ENCODE measurements around the gene DECR2.
"Not testable (repeated sequence)": the region's sequence is repeated elsewhere in the genome, so short reads cannot be mapped to it uniquely, and the experiment has no call there.

The DECR2 gene, protein sequence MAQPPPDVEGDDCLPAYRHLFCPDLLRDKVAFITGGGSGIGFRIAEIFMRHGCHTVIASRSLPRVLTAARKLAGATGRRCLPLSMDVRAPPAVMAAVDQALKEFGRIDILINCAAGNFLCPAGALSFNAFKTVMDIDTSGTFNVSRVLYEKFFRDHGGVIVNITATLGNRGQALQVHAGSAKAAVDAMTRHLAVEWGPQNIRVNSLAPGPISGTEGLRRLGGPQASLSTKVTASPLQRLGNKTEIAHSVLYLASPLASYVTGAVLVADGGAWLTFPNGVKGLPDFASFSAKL

DNA sequence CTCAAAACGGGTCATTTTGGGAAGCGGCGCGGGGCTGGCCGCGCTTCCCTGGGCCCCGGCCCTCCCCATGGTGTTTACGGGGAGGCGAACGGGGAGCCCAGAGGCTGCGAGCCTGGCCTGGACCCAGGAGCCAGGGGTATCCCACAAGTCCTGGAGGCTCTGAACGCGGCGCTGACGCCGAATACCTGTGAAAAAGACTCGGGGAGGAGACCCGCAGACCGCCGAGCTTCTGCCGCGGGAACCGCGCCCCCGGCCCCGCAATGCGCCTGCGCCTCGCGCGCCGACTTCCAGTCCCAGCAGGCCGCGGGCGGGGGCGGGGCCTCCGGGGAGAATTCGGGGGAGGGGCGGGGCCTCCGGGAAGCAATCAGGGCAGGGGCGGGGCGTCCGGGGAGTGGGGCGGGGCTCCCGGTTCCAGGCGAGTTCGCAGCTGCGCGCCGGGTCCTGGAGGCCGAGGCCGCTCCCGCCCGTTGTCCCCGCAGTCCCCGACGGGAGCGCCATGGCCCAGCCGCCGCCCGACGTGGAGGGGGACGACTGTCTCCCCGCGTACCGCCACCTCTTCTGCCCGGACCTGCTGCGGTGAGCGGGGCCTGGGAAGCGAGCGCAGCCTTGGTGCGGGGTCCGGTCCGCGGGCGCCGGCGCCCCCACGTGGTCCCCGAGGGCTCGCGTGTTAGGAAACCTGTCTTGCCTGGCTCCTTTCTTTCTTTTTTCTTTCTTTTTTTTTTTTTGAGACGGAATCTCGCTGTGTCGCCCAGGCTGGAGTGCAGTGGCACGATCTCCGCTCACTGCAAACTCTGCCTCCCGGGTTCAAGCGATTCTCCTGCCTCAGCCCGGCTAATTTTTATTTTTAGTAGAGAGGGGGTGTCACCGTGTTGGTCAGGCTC, at the start of gene DECR2:
Gene DECR2 (plus strand): TSS at position 418 of the 881 bp plus-strand sequence. CDS start 79 bp downstream, at position 497.
- peak; percentile 91 for DNase-seq

DNA sequence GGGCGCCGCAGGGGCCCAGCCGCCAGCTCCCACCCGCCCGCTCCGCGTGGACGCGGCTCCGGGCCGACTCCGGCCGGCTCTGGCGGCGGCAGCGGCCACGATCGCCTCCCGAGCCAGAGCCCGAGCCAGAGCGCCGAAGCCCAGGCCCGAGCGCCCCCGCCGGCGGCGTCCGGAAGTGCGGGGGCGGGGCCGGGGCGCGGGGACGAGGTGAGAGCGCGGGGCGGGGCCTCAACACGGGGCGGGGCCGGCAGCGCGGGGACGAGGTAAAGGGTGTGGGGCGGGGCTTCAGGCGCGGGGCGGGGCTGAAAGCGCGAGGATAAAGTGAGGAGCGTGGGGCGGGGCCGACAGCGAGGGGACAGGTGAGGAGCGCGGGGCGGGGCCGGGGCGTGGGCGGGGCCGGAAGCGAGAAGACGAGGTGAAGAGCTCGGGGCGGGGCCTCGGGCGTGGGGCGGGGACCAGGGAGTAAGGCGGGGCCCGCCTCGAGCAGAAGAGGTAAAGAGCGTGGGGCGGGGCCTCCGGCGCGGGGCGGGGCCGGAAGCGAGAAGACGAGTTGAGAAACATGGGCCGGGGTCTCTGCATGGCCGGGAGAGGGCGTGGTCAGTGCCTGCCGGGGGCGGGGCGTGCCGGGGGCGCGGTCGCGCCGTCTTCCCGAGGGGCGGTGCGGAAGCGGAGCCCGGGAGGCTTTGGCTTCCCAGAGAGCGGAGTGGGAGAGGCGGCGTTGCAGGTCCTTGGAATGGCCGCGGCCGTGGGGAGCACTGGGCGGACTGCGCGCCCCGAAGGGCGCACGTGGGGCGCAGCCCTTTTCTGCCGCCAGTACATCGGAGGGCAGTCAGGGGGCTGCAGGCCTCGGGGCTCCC, 48.9 kb upstream of the DECR2 start, which contains the start of gene AXIN1:
Gene AXIN1 (minus strand): TSS at position 177 of the 857 bp plus-strand sequence. CDS start 5,698 bp downstream, outside the sequence.
- peak; percentile 98 for DNase-seq

DNA sequence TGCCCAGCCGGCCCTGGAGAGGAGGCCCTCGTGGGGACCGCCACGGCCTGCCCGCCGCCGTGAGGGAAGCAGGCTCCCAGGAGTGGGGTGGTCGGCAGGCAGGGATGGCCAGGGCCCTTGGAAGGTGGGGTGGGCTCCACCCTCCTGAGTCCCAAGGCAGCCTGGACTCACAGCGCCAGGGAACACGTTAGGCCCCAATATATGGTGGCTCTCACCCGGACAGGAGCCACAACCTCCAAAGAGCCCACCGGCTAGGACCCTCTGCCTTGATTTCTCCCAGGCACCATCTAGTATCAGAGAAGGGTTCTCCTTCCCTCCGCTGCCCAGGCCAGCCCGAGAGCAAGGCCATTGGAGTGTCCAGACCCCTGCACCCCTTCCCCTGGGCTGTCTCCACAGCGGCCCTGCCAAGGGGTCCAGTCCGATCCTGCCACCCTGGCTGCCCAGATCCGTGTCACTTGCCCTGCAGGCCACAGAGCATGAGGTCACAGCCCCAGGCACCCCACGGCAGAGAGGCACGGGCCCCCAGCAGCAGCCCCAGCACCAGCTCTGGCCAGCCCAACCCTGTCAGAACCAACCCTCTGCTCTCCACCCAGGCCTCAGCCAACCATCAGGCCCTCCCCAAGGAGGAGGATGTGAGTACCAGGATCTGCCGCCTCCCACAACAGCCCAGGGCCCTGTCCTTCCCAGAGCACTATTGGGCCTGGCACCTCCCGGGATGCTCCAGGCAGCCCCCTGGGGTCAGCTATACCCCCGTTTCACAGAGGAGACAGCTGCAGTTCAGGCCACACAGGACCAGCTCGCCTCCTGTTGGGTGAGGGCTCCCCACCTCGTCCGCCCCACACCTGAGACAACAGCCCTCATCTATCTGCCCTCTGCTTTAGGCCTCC, 48.0 kb upstream of the DECR2 start:
- DNase-seq, result no peak

DNA sequence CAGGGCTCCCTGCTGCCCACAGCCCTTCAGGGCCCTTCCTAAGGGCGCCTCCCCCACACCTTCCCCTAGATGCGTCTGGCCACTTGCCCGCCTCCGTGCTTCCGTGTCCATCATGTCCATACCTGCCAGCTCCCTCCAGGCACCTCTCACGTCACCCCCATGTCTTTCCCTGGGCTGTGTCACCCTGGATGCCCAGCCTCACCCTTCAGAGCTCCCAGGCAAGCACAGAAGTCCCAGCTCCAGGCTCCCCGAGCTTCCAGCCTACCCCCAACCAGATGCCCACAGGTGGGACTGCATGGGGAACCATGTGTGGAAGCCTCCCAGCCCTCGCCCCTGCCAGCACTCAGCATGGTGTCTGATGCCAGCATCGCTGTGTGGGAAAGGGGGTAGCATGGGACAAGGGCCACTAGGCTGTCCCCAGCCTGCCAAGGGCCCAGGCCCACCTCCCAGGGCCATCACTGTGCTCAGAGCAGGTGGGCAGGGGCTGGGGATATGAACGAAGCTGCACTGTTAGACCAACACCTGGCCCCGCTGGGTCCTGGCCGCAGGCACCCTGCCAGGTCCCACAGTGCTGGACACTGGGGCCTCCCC, 47.3 kb upstream of the DECR2 start:
- DNase-seq, result no peak

DNA sequence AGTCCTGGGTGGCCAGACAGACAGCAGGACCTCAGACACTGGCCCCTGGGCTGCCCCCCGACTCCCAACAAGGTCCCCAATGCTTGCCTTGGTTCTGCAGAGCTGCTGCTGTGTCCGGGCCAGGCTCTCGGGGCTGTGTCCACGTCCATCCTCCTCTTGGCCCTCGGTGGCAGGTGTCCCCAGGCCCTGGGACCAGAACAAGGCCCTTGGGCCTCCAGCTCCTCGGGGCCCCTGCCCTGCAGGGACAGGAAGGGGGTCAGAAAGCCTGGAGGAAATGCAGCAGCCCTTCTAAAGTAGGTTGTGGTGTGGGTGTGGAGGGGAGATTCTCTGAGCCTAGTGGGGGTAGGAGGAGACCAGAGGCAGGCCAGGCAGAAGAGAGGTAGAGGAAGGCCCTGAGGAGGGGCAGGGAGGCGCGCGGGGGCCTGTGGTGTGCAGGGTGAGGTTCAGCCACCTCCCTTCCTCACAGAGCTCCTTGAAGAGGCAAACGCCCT, 46.7 kb upstream of the DECR2 start:
- DNase-seq, result peak; percentile 59

DNA sequence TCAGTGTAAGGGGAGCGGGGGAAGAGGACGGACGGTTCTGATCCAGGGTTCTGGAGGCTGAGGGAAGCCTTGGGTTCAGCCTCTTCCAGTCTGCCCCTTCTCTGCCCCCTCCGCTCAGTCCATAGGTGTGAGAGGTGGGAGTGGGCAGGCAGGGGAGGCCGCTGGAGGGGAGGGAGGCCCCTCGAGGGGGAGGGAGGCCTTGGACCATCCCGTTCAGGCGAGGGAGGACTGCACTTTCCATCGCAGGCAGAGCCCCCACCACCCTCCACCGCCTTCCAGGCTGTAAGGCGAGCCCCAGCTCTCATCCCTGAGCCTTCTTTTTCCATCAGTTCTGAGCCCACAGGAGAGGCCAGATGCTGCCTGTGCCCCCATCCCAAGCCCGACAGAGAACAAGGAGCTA, 44.9 kb upstream of the DECR2 start:
- no peak for DNase-seq

DNA sequence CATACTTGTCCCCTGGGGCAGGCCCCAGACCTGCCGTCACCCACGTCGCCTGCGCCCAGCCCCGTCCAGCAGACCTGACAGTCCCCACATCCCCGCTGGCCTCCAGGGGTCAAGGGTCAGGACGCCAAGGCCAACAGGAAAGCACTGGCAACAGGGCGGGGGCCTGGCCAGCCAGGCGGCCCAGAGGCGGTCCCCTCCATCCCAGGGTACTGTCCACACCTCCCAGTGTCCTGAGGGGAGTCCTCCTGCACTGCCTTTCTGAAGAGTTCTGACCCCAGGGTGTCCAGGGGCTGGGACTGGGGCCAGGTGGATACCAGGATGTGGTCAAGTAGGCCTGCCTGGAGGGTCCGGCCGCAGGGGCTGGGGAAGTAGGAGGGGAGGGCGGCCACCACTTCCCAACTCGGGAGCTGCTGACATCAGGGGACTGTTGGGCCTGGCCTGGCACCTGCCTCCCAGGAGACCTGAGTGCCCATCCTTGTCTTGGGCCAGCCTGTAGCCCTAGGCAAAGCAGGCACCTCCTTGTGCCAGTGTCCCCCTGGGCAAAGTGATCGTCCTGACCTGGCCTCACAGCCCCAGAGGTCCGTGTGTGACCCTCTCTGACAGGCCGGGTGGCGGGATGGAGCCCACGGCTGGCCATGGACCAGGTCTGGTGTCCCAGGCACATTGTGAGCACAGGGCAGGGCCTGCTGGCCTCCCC, 42.5 kb upstream of the DECR2 start:
- DNase-seq, result no peak

DNA sequence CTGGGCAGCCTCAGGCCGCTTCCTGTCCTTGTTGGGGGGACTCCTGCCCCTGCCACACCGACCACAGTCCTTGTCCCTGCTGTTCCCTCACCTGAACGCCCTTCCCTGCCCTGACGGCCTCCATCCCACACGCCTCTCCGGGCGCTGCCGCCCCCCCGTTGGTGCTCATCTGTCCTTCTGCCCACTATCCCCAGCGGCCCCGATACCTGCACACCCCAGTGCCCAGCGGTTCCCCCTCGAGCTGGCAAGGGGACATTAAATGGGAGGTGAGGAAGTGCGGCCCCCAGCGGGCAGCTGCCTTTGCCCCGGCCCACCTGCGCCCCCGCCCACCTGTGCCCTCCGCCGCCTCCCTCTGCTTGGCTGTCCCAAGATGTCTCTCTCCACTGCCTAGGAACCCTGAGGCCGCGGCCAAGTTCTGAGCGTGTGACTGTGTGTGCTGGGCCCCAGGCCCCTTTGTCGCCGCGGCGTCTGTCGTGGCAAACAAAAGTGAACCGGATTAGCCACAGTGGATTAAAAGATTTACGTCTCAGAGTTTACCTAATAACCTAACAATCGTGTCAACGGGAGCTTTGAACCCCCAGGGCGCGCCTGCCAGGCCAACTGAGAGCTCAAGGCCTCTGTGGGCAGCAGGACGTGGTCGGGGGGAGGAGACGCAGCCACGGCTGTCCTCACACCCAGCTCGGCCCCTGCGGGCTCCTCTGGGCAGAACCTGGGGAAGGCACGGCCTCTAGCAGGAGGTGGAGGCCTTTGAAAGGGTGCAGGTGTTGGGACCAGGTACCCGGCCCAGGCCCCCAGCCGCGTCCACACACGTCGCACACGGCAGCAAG, 41.6 kb upstream of the DECR2 start:
- DNase-seq, result no peak

DNA sequence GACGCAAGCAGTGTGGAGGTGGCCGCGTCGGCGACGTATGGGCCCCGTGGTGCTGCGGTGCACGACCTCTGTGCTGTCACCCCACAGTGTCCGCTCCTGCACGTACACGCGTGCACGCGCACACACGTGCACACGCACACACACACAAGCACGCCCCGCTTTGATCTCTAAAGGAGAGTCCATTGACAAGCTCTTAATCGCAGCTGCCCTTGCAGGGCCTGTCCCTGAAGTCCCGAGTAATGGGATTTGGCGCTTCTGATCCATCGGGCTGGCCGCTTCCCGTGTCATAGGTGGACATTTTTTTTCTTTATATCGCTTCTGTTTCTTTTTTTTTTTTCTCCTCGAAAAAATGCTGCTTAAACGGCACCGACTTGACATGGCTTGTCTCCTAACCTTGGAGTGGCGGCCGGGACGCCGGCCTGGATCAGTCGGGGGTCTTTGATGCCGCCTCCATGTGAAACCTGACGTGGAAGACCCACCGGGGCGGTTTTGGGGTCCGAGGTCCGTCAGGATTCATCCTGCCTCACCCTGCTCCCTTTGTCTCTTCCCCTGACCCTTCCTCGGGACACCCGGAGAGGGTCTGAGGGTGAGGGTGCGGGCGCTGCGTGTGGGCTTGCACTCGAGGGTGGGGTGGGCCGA, 40.9 kb upstream of the DECR2 start:
- DNase-seq, result no peak

DNA sequence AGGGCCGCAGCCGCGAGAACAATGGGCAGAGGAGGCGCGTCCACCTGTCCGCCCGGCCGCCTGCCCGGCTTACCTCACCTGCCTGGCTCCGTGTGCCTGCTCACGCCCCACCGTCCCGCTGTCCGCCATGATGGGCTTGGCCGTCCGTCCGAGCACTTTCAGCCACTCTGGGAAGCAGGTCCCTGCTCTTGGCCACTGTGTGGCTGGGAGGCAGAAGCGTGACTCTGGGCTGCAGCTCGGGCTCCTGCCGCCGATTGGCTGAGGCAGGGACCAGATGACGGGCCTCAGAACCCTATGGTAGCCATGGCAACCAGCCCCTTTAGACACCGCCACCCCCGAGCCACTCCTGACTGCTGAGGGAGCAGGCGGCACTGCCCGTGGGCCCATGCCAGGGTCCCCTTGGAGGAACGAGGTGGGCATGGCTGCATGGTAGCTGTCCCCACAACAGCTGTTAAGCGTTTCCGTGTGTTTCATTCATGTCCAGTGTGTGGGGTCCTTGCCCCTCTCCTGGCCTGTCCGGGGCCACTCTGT, 40.3 kb upstream of the DECR2 start:
- DNase-seq, result no peak

DNA sequence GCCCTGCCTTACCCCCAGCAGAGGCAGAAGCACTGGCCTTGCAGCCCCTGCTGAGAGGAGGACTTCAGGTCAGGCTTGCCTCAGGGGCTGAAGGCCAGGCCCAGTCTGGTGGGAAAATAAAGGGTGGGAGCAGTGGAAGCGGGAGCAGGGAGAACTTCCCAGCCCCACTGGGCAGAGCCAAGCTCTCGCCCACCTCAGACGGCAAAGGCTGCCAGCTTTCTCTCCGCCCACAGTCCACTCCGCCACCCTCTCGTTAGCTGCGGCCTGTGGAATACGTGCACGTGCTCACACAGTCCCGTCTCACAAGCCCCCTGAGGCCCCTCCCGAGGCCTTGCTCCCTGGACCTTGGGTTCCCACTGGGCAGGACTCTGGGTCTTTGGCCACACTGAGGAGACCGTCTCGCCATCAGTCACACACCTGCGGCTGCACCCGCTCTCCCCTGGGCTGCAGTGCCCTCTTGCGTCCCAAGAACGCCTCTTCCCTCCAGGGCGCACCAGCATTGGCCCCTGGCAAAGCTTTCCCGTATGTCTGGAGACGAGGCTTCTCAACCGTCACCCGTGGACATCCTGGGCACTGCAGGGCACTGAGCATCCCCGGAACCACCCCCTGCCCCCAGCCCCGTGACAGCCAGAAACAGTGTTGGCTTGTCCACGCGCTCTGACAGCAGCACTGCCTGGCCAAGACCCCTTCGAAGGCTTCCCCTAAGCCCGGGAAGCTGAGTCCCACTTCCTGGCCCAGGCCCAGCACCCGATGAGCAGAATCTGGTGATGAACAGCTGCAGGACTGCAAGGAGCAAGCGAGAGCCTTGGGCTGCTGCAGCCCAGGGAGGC, 39.6 kb upstream of the DECR2 start:
- peak; percentile 68 for DNase-seq

DNA sequence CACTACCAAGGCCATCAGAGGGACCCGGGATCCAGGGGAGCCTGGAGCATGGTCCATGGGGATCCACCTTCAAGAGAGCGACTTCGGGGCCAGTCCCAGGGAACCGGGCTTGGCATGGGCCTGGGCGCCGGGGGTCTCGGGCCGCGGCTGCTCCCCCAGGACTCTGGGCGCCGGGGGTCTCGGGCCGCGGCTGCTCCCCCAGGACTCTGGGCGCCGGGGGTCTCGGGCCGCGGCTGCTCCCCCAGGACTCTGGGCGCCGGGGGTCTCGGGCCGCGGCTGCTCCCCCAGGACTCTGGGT, 39.0 kb upstream of the DECR2 start:
- DNase-seq, result not testable (repeated sequence)

DNA sequence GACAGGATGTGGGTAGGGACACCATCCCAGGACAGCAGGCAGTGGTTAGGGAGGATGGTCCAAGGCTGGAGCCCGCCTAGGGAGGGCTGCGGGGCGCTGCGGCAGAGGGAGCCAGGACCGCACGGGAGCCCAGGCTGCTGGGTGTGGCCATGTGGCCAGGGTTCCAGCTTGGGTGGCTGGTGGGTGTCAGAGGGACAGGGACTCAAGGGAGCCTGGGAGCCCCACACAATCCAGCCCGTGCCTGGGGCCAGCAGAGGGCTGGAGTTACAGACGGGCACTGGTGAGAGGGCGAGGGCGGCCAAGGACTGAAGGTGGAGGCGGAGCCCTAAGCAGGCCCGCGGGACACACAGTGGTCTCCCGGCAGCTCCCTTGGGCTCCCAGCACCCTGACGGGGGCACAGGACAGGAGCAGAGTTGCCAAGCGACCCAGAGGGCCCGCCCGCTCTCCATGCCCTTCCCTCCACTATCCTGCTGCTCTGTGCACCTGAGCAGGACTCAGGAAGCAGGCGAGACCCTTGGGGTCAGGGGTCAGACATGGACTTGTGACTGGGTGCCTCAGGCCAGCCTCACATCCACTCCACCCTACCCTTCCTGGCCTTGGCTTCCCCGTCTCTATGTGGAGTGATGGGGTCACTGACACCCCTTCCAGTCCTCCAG, 38.4 kb upstream of the DECR2 start:
- no peak for DNase-seq

DNA sequence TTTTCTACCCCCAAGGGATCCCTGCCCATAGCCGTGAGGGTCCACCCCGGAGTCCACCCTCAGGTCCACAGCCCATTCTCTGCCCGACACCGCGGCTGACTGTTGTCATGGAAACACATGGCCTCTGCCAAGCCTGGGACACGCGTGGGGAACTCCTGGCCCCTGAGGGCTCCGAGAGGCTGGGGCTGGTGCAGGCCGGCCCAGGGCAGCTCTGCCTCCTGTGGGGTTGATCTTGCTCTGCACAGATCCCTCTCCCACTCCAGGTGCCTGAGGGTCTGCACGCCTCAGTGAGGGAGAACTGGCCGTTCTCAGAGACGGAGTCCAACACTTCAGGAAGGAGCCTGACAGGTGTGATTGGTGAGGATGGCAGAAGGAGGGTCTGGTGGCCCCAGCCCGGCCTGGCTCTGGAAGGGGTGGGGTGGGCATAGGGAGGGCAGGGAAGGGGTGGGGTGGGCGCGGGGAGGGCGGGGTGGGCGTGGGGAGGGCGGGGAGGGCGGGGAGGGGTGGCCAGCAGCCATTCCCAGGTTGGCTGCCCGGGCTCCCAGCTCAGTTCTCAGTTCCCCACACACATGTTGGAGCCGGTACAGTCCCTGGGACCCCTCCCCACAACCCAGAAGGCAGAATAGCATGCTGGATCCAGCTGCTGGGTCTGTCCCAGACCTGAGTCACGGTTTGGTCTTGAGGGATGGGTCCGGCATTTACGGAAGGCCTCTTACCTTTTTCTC, 37.8 kb upstream of the DECR2 start:
- no peak for DNase-seq

DNA sequence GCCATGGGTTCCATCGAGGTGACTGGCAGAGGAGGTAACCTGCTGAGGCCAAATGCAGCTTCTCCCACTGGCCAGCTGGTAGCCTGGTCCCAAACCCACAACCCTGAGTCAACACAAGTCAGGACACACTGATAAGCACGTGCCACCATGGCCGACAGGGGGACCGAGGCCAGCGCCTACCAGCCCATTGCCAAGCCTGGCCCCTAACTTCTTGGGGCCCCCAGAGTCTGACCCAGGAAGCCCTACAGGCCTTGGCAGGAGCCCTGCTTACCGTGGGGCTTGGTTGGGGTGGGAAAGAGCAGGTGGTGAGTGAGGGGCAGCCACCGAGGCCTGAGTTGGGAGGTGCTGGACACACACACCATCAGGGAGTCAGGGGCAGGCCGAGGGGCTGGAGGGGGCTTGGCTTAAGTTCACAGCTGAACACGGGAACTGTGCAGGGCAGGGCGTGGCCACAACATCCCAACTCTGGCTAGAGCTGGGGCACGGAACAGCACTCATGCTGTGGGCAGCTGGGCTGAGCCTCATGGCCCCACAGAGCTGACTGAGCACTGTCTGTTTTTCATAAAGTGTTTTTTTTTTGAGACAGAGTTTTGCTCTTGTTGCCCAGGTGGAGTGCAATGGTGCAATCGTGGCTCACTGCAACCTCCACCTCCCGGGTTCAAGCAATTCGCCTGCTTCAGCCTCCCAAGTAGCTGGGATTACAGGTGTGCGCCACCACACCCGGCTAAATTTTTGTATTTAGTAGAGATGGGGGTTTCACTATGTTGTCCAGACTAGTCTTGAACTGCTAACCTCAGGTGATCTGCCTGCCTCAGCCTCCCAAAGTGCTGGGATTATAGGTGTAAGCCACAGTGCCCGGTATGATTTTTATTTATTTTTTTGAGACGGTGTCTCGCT, 36.8 kb upstream of the DECR2 start:
- no peak for DNase-seq

DNA sequence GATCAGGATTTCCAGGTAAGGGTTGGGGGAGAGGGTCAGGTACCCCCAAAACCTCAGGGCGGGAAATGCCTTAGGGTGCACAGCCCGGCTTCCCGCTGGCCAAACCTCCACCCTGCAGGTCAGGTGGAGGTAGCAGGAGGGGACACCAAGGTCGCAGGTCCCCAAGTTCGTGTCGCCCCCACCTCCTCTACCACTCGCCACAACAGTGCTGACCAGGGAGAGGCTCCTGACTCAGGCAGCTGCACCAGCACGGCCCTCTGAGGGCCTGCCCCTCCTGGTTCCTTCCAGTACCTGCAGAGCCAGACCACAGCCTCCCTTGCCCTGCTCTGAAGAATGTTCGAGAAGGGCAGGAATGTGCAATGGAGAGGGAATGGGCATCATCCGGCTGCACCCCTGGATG, 35.2 kb upstream of the DECR2 start:
- no peak for DNase-seq

All from CD4-positive, alpha-beta T cell treated with Interleukin-4 for 4 hours (primary cell).